OCI-LY1 (cell line): ENCODE measurements around the gene AREL1.

Source experiments
- CTCF ChIP-seq: fragments of 200-600 bp; sonication (generic), shearing (Covaris generic); IDR thresholded peaks from 2 replicates; pipeline ENCODE4 v1.5.1; 2017; ENCODE audit warnings: mild to moderate bottlenecking, antibody characterized with exemption, low read length, moderate library complexity, mixed read lengths
- EZH2 ChIP-seq: fragments of 200-600 bp; sonication (generic), shearing (Covaris generic); IDR thresholded peaks from 2 replicates; pipeline ENCODE4 v1.8.0; 2017; ENCODE audit warnings: borderline replicate concordance, mixed run types, mild to moderate bottlenecking, antibody characterized with exemption, low read length, moderate library complexity, mixed read lengths

GRCh38 chr14:74638966-74639365, 73.9 kb downstream of the AREL1 start:
- TF ChIP-seq CTCF (no peak), EZH2 (no peak)
